ENCODE data around the gene GRK7.

GRK7 gene, protein sequence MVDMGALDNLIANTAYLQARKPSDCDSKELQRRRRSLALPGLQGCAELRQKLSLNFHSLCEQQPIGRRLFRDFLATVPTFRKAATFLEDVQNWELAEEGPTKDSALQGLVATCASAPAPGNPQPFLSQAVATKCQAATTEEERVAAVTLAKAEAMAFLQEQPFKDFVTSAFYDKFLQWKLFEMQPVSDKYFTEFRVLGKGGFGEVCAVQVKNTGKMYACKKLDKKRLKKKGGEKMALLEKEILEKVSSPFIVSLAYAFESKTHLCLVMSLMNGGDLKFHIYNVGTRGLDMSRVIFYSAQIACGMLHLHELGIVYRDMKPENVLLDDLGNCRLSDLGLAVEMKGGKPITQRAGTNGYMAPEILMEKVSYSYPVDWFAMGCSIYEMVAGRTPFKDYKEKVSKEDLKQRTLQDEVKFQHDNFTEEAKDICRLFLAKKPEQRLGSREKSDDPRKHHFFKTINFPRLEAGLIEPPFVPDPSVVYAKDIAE (N-terminal part only)

DNA sequence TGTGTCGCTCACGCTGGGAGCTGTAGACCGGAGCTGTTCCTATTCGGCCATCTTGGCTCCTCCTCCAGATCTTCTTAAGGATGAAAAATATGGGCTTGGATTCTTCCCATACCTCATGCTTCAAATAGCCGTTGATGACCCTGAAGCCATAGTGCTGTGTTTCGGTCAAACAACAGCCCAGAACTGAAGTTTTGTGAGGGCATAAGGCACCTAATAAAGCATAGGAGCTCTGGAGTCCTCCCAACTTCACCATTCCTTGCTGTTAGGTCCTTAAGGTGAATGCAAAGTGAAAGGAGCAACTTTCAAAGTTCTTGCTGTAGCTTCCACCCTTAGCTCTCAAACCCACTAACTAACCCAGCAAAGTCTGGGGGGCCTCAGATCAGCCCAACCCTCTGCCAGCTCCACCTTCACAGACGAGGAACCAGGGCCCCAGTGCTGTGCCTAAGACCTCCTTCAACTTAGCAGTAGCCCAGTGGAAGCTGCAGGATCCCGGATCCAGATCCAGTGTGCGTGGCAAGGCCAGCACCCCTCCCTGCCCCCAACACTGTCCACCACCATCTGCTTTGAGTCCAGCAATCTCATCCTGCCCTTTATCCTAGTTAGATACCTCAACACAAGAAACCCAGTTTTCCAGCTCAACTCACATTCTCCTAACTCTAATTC lies at the start of gene GRK7:
Gene GRK7, plus strand, starts transcription at position 321 of the 663 bp plus-strand sequence. CDS start 14,877 bp downstream, outside the sequence.
- no peak for DNase-seq

- no peak for DNase-seq
Measured at GRCh38 chr3:141714671-141715070, 48.5 kb upstream of the GRK7 start.

GRCh38 chr3:141722081-141722480 lies 41.1 kb upstream of the GRK7 start:
- DNase-seq: no peak

DNA sequence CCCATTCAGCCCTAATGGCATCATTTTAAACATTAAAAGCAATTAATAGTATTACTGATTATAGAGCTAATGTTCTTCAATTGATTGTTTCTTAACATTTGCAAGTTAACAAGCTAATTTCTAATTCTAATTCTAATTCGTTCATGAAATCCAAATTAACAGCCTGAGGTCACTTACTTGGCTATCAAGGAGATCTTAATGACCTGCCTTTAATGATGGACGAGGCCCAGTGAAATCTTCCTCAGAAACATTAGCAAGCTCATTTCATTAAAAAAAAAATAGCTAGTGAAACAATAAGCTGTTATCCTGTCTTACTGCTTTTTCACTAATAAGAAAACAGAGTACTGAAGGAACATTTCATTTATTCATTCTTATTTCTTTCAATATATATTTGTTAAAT lies 40.6 kb upstream of the GRK7 start:
- DNase-seq: no peak

DNA sequence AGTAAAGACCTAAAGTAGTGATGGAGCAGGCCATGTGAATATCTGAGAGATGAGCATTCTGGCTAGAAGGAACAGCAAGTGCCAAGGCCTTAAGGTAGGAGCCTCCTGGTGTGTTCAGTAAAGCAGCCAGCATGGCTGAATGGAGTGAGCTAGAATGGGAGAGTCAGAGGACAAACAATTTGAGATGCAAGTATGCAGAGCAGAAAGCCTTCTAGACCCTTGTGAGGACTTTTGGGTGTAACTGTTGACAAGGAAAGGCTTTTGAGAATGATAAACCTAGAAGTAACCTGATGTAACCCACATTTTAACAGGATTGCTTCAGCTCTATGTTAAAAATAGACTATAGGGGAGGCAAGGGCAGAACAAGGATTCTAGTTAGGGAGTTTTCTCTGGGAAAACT lies 40.0 kb upstream of the GRK7 start:
- no peak for DNase-seq

DNA sequence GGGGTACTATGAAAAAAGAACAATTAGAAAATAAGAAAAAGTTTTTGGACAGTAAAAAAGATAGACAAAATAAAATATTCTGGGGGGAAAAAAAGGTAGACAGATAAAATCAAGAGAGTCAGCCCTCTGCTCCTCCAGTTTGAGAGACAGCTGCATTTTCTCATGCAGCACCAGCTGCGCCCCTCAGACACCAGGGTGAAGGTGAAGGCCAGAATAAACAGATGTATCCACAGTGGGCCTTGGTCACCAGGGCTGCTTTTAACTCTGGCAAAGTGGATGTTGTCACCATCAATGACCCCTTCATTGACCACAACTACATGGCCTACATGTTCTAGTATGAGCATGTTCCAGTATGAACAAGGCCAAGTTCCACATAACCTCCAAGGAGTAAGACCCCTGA lies 39.0 kb upstream of the GRK7 start:
- DNase-seq: no peak

DNA sequence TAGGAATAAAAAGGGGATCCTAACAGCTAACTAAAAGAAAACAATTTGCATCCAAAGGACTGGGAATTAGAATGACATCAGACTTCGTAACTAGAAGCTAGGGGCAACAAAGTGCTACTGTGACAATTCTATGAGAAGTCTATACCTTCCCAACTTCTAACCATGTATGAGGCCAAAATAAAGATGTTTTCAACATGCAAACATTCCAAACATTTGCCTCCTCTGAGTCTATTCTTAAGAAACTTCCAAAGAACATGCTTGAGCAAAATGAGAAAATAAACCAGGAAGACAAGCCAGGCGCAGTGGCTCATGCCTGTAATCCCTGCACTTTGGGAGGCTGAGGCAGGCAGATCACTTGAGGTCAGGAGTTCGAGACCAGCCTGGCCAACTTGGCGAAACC lies 38.2 kb upstream of the GRK7 start:
- DNase-seq: no peak

GRCh38 chr3:141726483-141726882 lies 36.7 kb upstream of the GRK7 start:
- DNase-seq: no peak

GRCh38 chr3:141728355-141728892 lies 34.8 kb upstream of the GRK7 start:
- no peak for DNase-seq

- DNase-seq: no peak
Measured at GRCh38 chr3:141729240-141729639, 34.0 kb upstream of the GRK7 start.

GRCh38 chr3:141735176-141735575 lies 28.0 kb upstream of the GRK7 start:
- no peak for DNase-seq

GRCh38 chr3:141735770-141736465 lies 27.3 kb upstream of the GRK7 start:
- DNase-seq: no peak

GRCh38 chr3:141737093-141737492 lies 26.1 kb upstream of the GRK7 start:
- no peak for DNase-seq

DNA sequence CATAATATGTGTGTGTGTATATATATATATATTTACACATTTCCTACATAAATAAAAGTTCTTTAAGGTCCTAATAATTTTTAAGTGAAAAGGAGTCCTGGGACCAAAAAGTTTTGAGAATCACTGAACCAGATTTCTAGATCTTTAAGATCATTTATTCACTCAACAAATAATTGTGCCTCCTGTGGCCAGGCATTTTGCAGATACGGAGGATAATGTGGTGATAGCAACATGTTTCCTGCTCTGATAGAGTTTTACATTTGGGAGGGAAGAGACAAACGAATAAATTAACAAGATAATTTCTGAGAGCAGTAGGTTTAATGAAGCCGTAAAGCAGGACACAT lies 25.6 kb upstream of the GRK7 start:
- no peak for DNase-seq

- peak; percentile 94 for DNase-seq
Measured at GRCh38 chr3:141738022-141738890, 25.0 kb upstream of the GRK7 start, which contains the start of gene RNF7. Gene RNF7, plus strand, starts transcription at chr3:141738298. Its CDS starts 44 bp downstream, at chr3:141738342.

DNA sequence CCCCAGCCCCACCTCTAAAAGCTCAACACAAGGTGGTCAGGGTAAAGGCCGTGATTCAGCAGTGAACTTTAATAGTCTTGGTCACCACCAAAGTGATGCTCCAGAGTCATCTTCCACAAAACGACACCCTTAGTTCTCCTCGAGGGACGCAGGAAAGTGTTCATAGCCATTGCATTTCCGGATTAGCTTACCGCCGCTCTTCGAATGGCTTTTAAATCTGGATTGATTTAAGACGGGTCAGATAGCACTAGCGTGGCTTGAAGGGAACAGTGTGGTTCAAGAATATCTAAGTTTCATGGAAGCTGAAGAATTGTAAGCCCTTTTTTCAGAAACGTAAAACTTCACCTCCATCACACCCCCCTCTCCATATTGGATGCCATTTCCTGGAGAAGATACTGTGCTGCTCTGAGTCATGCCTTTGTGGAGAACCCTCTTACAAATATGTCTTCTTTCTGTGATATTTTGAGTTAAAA lies 24.3 kb upstream of the GRK7 start:
- no peak for DNase-seq

DNA sequence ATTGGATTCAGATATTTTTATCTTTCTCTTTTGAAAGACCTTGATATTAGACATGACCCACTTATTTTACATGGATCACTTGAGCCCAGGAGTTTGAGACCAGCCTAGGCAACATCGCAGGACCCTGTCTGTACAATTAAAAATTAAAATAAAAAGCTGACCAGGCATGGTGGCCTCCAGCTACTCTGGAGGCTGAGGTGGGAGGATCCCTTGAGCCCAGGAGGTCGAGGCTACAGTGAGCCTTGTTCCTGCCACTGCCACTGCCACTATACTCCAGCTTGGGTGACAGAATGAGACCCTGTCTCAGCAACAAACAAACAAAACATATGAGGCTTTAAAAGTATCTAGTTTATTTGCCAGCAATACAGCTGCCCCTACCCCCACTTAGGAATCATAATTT lies 23.5 kb upstream of the GRK7 start:
- DNase-seq: no peak

GRCh38 chr3:141740349-141740748 lies 22.9 kb upstream of the GRK7 start:
- no peak for DNase-seq

DNA sequence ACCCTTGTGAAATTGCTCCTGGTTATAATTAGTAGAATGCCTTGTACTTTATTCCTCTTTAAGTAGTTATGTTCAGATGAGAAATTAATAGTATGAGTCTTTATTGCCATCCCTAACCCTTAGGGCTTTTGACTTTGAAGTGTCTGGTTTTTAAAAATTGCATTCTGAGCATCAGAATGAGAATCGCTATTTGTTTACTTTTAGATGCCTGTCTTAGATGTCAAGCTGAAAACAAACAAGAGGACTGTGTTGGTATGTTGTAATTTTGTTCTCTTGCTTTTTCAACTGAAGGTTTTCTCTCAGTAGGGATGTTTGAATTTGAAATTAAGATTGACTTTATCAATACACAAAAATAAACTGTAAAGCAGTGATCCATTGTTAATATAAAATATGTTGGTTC lies 19.9 kb upstream of the GRK7 start:
- no peak for DNase-seq

DNA sequence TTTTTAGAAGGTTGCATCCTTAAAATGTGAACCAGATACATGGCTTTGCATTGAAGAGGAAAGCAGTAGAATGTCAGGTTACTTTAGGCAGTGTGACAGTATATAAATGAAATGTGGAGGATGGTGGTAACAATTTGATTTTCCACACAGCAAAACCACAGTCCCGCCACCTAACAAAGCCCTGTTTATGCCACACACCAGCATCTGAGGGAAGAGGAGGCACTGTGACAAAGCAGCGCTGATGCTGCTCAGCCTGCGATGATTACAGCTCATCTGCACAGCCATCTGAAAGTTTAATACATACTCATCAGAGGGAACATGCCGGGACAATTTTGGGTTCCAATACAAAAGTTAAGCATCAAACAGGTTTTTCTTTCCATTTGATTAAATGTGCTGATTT lies 16.2 kb upstream of the GRK7 start:
- no peak for DNase-seq

- DNase-seq: no peak
Measured at GRCh38 chr3:141753399-141753798, 9.8 kb upstream of the GRK7 start.

GRCh38 chr3:141754032-141754431 lies 9.2 kb upstream of the GRK7 start:
- DNase-seq: no peak

Data from NCI-H2107 (cell line).